IPS-18a (cell line): Measurements from ENCODE around the gene PTPRK.

Experiments
- H3K27ac ChIP-seq: one replicate; pipeline ENCODE4 v1.5.1; 2013; ENCODE audit warnings: low read length
- H3K27me3 ChIP-seq: one replicate; pipeline ENCODE4 v1.6.1; 2013; ENCODE audit warnings: mild to moderate bottlenecking, low read length; ENCODE audit not compliant: control insufficient read depth, insufficient read depth
- H3K36me3 ChIP-seq: one replicate; pipeline ENCODE4 v1.6.1; 2013; ENCODE audit warnings: low read depth, low read length; ENCODE audit not compliant: control insufficient read depth
- H3K4me1 ChIP-seq: one replicate; pipeline ENCODE4 v1.6.1; 2013; ENCODE audit warnings: low read depth, low read length; ENCODE audit not compliant: control insufficient read depth
- H3K4me3 ChIP-seq: one replicate; pipeline ENCODE4 v1.5.1; 2013; ENCODE audit warnings: low read length
- H3K9ac ChIP-seq: one replicate; pipeline ENCODE4 v1.6.1; 2013; ENCODE audit warnings: mild to moderate bottlenecking, low read length, moderate library complexity
- H3K9me3 ChIP-seq: one replicate; pipeline ENCODE4 v1.6.1; 2013; ENCODE audit warnings: low read depth, low read length; ENCODE audit not compliant: control insufficient read depth

The PTPRK gene

GRCh38 chr6:128057541-128057940 lies 462.9 kb downstream of the PTPRK start:
- Histone ChIP-seq H3K36me3 (no peaks in the 10 kb centered on the region), H3K27me3 (no peaks in the 10 kb centered on the region), H3K4me3 (no peak overlapping the region), H3K9ac (no peak overlapping the region), H3K9me3 (no peaks in the 10 kb centered on the region), H3K4me1 (no peaks in the 10 kb centered on the region), H3K27ac (no peak overlapping the region)

GRCh38 chr6:128053109-128053508 lies 467.3 kb downstream of the PTPRK start:
- Histone ChIP-seq H3K9ac (no peak overlapping the region), H3K4me1 (peaks cover 13% of the 10 kb centered on the region), H3K9me3 (no peaks in the 10 kb centered on the region), H3K4me3 (no peak overlapping the region), H3K36me3 (no peaks in the 10 kb centered on the region), H3K27me3 (no peaks in the 10 kb centered on the region), H3K27ac (no peak overlapping the region)

GRCh38 chr6:128047989-128048388 lies 472.4 kb downstream of the PTPRK start:
- H3K27me3 ChIP-seq: no peaks in the 10 kb centered on the region
- H3K27ac ChIP-seq: no peak overlapping the region
- no peak overlapping the region for H3K9ac ChIP-seq
- no peaks in the 10 kb centered on the region for H3K9me3 ChIP-seq
- H3K4me3 ChIP-seq: no peak overlapping the region
- H3K36me3 ChIP-seq: no peaks in the 10 kb centered on the region
- peaks cover 13% of the 10 kb centered on the region for H3K4me1 ChIP-seq

GRCh38 chr6:128046033-128046432 lies 474.4 kb downstream of the PTPRK start:
- H3K4me1 ChIP-seq: peaks cover 13% of the 10 kb centered on the region
- H3K36me3 ChIP-seq: no peaks in the 10 kb centered on the region
- H3K9me3 ChIP-seq: no peaks in the 10 kb centered on the region
- no peak overlapping the region for H3K9ac ChIP-seq
- H3K27ac ChIP-seq: no peak overlapping the region
- H3K27me3 ChIP-seq: no peaks in the 10 kb centered on the region
- no peak overlapping the region for H3K4me3 ChIP-seq

GRCh38 chr6:128039543-128039942 lies 480.9 kb downstream of the PTPRK start:
- no peaks in the 10 kb centered on the region for H3K36me3 ChIP-seq
- H3K4me3 ChIP-seq: no peak overlapping the region
- H3K9ac ChIP-seq: no peak overlapping the region
- no peaks in the 10 kb centered on the region for H3K9me3 ChIP-seq
- no peaks in the 10 kb centered on the region for H3K27me3 ChIP-seq
- H3K27ac ChIP-seq: no peak overlapping the region
- H3K4me1 ChIP-seq: no peaks in the 10 kb centered on the region

GRCh38 chr6:128036808-128037570 lies 483.4 kb downstream of the PTPRK start:
- no peaks in the 10 kb centered on the region for H3K9me3 ChIP-seq
- no peak overlapping the region for H3K9ac ChIP-seq
- H3K4me3 ChIP-seq: no peak overlapping the region
- no peak overlapping the region for H3K27ac ChIP-seq
- no peaks in the 10 kb centered on the region for H3K36me3 ChIP-seq
- no peaks in the 10 kb centered on the region for H3K4me1 ChIP-seq
- H3K27me3 ChIP-seq: no peaks in the 10 kb centered on the region

GRCh38 chr6:128033156-128033555 lies 487.2 kb downstream of the PTPRK start:
- Histone ChIP-seq H3K9me3 (no peaks in the 10 kb centered on the region), H3K27ac (no peak overlapping the region), H3K36me3 (no peaks in the 10 kb centered on the region), H3K4me1 (no peaks in the 10 kb centered on the region), H3K4me3 (no peak overlapping the region), H3K9ac (no peak overlapping the region), H3K27me3 (no peaks in the 10 kb centered on the region)

GRCh38 chr6:128032042-128032441 lies 488.4 kb downstream of the PTPRK start:
- Histone ChIP-seq H3K27me3 (no peaks in the 10 kb centered on the region), H3K36me3 (no peaks in the 10 kb centered on the region), H3K9ac (no peak overlapping the region), H3K9me3 (no peaks in the 10 kb centered on the region), H3K4me3 (no peak overlapping the region), H3K27ac (no peak overlapping the region), H3K4me1 (no peaks in the 10 kb centered on the region)

GRCh38 chr6:128029826-128030225 lies 490.6 kb downstream of the PTPRK start:
- H3K9ac ChIP-seq: no peak overlapping the region
- H3K4me3 ChIP-seq: no peak overlapping the region
- H3K27ac ChIP-seq: no peak overlapping the region
- peaks cover 7% of the 10 kb centered on the region for H3K4me1 ChIP-seq
- no peaks in the 10 kb centered on the region for H3K27me3 ChIP-seq
- no peaks in the 10 kb centered on the region for H3K9me3 ChIP-seq
- H3K36me3 ChIP-seq: no peaks in the 10 kb centered on the region

- Histone ChIP-seq H3K4me1 (peaks cover 9% of the 10 kb centered on the region), H3K27me3 (no peaks in the 10 kb centered on the region), H3K4me3 (no peak overlapping the region), H3K9ac (no peak overlapping the region), H3K9me3 (no peaks in the 10 kb centered on the region), H3K36me3 (no peaks in the 10 kb centered on the region), H3K27ac (no peak overlapping the region)
Observed at GRCh38 chr6:128028183-128028582, 492.2 kb downstream of the PTPRK start.

- Histone ChIP-seq H3K4me3 (no peak overlapping the region), H3K36me3 (no peaks in the 10 kb centered on the region), H3K9me3 (no peaks in the 10 kb centered on the region), H3K27ac (no peak overlapping the region), H3K27me3 (no peaks in the 10 kb centered on the region), H3K4me1 (peaks cover 18% of the 10 kb centered on the region), H3K9ac (no peak overlapping the region)
Observed at GRCh38 chr6:128025478-128025877, 494.9 kb downstream of the PTPRK start.

- H3K36me3 ChIP-seq: no peaks in the 10 kb centered on the region
- H3K9me3 ChIP-seq: no peaks in the 10 kb centered on the region
- peaks cover 18% of the 10 kb centered on the region for H3K4me1 ChIP-seq
- no peak overlapping the region for H3K27ac ChIP-seq
- H3K4me3 ChIP-seq: no peak overlapping the region
- H3K27me3 ChIP-seq: no peaks in the 10 kb centered on the region
- no peak overlapping the region for H3K9ac ChIP-seq
Observed at GRCh38 chr6:128024969-128025368, 495.4 kb downstream of the PTPRK start.
